T-helper 1 cell treated with Interleukin-12 subunit alpha and Interleukin-12 subunit beta and Interleukin-4 antibody, amounts not matched to agents 30 ng/mL and 1 ng/mL, for 36 hours (primary cell): ENCODE data around the gene OR8A1. TPM values are rescaled to one million over a fixed set of nuclear protein-coding genes. Genes with fewer than 3 reads are reported as not detected.

Experiments used
- intact Hi-C: fragments of 100-400 bp; cut with micrococcal nuclease; formaldehyde crosslinking; loops from one replicate; pipeline ENCODE4 v1.15.1; 2024
- total RNA-seq: library from RNA; stranded (reverse); gene quantifications from 2 replicates; pipeline ENCODE4 v1.2.3, GENCODE V29; 2022

OR8A1 gene
- not detected in 2 replicates for total RNA-seq

DNA sequence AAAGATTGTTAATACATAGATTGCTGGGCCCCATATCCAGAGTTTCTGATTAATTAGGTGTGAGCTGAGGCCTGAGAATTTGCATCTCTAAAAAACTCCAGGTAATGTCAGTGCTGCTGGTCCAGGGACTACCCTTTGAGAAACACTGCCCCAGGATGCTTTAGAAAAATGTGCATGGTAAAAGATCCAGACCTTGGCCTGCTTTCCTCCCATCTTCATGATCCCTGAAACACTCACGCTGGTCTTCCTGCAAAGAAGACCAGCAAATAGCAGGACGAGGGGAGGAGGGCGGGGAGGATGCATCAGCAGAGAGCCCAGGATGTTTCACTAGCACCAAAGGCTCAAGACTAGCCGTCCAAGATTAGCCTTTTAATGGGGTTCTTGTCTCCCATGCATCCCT is at the start of gene OR8A1:
Gene OR8A1, plus strand, starts transcription at position 301 of the 400 bp plus-strand sequence. CDS start 123 bp downstream, outside the sequence.
- intact Hi-C loops = no loop called here

DNA sequence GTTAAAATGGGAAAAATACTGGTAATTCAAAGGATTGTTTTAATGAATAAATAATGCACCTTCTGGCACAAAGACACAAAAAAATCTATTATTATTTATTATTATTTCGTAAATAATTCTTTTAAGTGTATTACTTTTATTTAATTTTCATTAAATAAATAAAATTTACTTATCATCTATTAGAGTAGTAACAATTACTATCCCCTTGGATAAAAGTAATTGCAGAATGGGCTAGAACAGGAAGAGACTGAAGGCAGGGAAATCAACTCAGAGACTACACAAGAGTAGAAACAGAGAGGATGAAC is 49.3 kb upstream of the OR8A1 start:
- intact Hi-C loops = no loop called here

DNA sequence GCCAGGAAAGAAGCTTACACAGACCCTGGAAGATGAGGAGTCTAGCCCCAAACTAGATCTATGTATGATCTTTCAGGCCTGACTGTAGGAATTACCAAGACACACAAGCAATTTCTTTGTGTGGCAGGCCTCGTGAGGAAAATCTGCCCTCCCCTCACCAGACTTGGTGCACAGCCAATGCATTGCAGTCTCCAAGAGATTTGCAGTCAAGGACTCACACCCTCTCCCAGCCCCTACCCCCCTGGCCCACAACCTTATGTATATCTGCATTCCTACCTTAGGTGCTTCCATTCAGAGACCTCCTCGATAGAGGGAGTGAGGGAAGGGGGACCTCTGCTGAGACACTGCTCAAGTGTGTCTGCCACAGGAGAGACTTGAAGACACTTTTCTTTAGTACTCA is 36.2 kb upstream of the OR8A1 start:
- intact Hi-C loops = no loop called here

DNA sequence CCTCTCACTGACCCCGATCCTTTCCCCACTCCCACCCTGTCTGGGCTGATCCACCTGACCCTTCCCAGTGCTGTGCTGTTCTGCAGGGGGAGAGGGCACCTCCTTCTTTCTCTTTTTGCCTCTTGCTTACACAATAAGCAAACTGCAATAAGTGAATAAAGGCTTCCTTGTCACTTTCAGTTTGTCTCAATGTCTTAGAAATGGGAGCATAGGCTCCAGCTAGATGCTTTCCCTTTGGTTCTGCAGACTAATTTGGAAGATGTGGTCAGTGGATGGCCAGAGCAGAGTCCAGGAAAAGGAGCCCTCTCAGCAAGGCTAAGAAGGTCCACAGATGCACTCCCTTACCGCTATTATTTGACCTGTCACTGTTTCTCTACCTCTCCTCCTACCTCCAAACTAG is 35.7 kb upstream of the OR8A1 start:
- intact Hi-C loops = no loop called here

GRCh38 chr11:124535552-124536232 is 34.1 kb upstream of the OR8A1 start:
- intact Hi-C loops = no loop called here

DNA sequence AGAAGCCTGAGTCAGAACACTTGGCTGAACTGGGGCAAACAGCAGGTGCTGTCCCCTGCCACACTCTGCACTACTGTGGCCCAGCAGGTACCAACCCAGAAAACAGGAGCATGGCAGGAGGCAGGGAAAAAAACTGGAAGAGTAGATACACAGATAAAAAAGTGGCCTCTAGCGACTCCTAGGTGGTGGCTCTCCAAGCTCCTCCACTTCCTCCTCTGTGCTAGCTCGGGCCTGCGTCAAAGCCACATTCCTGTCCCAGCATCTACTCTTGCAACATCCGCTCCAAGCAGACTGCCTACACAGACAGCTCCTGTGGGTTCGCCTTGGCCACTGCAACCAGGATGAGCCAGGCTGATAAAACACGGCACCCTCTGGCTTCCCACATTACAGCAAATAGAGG is 33.3 kb upstream of the OR8A1 start:
- intact Hi-C loops = no loop called here

DNA sequence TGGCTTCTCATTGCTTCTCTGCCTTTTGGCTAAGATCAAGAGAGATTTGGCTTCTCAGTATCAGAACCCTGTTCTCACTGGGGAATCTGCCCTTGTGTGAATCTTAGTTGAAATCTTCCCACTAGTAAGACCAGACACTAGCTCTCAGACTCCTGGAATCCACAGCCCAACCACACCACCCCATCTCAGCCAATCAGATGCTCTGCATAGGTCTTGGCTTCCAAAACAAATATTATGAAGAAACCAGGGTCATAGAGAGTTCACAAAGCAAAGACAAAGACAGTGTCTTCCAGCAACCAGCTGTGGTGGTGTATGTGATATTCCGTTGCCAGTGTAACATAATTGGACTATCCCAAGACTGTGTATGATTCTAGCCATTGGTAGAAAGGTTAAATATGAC is 31.8 kb upstream of the OR8A1 start:
- intact Hi-C loops = no loop called here

DNA sequence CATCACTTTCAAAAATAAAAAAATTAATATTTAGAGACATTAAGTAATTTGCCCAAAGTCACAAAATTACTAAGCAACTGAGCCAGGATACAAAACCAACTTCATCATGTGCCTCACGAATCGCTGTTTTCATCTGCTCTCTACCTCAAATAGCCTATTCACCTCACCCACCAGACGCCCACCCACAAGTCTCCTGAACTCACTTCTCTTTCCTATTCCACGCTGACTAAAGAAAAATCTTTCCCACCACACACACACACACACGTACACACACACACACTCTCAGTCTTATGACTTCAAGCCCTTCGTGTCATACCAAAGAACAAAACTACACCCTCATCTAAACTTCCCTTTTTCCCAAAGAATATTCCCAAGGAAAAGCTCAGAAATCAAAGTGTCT is 28.6 kb upstream of the OR8A1 start:
- intact Hi-C loops = no loop called here

GRCh38 chr11:124543145-124543544 is 26.7 kb upstream of the OR8A1 start:
- intact Hi-C loops = no loop called here

DNA sequence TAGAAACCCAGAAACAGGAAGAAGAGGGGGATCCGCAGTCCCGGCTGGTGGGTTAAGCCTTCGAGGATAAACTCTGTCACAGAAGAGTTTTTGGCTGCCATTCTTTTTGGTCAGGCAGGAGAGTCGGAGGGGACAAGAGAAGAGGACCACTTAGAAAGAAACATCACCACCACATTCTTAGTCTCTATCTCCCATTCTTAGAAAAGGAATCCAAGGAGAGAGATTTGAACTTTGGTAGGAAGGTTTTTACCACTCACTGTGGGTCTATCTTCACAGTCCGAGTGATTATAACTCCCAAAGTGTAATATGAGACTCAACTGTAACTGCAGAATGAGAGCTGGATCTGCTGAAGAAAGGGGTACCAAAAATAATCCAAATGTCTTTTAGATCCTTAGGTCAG is 26.2 kb upstream of the OR8A1 start, which contains the start of gene OR8B12:
Gene OR8B12, minus strand, starts transcription at position 101 of the 400 bp plus-strand sequence. Its CDS starts 0 bp downstream, at position 101.
- intact Hi-C loops = no loop called here

- intact Hi-C loops = no loop called here
These were observed 18.6 kb upstream of the OR8A1 start for GRCh38 chr11:124551189-124551588.

GRCh38 chr11:124551987-124552386 is 17.8 kb upstream of the OR8A1 start:
- intact Hi-C loops = no loop called here

DNA sequence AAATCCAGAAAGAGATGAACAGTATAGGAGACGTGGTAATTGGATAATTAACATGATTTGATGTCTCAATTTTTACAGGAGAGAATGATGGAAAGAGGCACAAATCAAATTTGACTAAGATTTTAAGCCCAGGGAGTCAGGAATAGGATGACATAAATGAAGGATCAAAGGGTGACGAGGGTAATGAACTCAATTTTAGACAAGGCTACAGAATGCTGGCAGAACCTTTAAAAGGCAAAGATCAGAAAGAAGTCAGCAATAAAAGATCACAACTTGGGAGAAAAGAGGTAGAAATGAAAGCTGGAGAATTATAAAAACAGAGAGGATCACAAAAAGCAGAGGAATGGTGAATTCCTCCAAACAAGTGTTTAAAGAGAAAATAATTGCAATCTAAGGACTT is 13.0 kb upstream of the OR8A1 start:
- intact Hi-C loops = no loop called here

DNA sequence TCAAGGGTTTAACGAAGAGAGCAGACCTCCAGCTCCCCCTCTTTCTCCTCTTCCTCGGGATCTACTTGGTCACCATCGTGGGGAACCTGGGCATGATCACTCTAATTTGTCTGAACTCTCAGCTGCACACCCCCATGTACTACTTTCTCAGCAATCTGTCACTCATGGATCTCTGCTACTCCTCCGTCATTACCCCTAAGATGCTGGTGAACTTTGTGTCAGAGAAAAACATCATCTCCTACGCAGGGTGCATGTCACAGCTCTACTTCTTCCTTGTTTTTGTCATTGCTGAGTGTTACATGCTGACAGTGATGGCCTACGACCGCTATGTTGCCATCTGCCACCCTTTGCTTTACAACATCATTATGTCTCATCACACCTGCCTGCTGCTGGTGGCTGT is 363 bp downstream of the OR8A1 start:
- intact Hi-C loops = no loop called here

- intact Hi-C loops = no loop called here
These were observed 8.1 kb downstream of the OR8A1 start for GRCh38 chr11:124577716-124578427.

- intact Hi-C loops = no loop called here
These were observed 9.0 kb downstream of the OR8A1 start for GRCh38 chr11:124578761-124579160.

DNA sequence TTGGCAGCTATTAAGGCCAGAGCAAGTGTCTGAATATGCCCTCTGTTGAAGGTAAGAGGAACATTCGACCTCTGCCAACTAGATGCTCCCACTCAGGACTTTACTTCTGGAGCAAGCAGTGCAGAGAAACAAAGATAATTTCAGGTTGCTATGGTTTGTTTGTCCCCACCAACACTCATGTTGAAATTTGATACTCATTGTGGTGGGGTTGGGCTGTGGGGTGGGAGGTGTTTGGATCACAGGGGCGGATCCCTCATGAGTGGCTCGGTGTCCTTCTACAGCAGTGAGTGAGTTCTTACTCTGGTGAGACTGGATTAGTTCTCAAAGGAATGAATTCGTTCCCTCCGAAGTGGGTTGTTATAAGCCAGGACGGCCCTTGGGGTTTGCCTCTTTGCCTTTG is 12.0 kb downstream of the OR8A1 start:
- intact Hi-C loops = no loop called here

DNA sequence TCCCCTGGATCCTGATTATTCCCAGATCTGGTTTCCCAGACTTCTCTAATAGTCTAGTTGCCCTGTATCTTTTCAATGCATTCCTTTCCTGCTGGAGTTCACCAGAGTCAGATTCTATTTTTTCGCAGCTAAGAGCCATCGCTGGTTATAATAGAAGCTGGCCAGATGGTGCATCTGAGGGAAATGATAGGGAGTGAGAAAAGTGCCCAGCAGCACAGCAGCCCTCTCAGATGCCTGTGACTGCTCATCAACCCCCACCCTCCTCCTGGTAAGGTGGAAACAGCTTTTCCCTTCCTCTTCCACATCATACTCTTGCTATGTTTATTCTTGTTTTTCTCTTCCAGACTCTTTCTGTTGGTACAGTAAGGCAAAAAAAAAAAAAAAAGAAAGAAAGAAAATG is 12.8 kb downstream of the OR8A1 start:
- intact Hi-C loops = no loop called here

- intact Hi-C loops = no loop called here
These were observed 14.0 kb downstream of the OR8A1 start for GRCh38 chr11:124583781-124584180.

- intact Hi-C loops = no loop called here
These were observed 15.0 kb downstream of the OR8A1 start for GRCh38 chr11:124584681-124585372.

GRCh38 chr11:124586238-124586860 is 16.6 kb downstream of the OR8A1 start:
- intact Hi-C loops = loop anchor here (1.0 kb wide), 3 partner anchors 171 to 515 kb away; no protein-coding TSS in a partner anchor

- intact Hi-C loops = no loop called here
These were observed 21.6 kb downstream of the OR8A1 start for GRCh38 chr11:124591430-124591829.
